HG02885 (cell line): ENCODE results near the gene FYN.
A peak's percentile ranks its signal among the peaks of the same experiment; 100 is the strongest.

Experiments used
- ATAC-seq: cut with Tn5 transposase; IDR thresholded peaks from one replicate; pipeline ENCODE4 v1.9.1; 2021; ENCODE audit warnings: mild to moderate bottlenecking; ENCODE audit not compliant: unreplicated experiment, poor library complexity

Gene FYN

GRCh38 chr6:111813237-111813636, 60.0 kb downstream of the FYN start:
- ATAC-seq: no peak

DNA sequence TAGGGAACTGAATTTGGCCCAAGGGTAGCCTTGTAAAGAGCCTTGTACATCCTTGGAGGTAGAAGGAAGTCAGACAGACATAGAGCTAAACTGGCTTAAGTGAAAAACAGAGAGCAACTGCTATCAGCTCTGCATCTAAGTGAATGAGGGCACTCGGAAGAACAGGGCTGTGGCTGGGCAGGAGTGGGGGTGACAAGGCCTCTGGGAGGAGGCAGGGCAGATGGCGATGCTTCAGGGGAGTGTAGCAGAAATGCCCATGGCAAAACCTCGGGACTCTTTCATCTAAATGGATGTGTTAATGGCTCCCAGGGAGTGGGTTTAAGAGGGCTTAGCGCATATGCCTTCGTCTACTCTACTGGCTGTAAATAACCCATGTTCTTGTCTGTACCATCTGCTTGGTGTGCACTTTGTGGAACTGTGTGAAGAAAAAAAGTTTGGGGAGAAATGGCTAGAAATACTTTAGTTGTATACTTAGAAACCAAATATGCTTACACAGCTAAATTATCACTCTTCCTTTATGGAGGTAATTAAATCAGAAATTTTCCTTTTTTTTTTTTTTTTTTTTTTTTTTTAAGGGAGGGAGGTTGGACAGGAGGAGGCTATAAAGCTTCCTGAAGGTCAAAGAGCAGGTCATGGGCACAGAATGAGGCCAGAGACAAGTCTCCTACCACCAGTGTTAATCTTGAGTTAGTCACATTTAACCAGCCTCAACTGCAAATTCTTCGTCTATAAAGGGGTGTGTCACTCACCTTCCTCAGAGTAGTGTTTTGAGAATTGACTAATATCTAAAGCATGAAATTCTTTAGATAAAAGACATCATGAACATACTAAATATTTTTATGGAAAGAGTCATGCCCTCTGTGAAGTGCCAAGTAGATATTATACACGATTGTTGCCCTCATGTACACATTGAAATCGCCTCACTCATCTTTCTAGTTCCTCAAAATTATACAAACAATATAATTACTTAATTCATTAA, 60.9 kb downstream of the FYN start:
- ATAC-seq: no peak

DNA sequence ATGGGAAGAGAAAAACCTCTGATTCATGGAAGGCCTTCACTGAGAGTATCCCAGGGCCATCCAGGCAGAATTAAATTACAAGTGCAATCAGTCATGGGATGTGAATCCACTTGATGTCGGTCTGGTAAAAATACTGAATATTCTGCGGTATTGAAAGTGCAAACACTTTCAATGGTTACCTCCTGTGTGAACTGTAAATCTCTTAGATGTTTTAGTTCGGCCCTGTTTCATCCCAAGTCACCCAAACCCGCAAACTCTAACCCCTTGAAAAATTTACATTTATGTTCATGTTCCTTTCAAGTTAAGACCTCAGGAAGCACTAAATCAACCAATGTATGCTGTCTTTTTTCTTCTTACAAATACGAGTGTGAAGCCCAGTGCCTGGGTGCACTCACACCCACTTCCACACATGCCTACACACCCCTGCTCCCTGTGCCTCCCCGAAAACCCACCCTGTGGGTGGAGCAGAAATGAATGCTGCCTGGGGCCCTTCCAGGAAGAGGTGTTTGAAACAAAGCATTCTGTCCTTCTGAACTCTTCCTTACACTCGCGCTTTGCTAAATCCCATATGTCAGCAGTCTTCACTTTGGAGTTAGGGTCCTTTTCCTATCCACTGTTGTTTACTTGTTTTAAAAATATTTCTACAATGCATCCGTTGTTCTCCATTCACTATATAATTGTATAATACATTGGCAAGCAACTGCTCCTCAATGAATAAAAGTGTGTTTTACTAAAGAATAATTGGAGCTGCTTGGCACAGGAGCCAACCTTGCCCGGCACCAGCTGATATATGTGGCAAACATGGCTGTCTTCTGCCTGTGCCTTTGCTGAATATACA, 62.7 kb downstream of the FYN start:
- no peak for ATAC-seq

- ATAC-seq: no peak
Measured at GRCh38 chr6:111809766-111810165, 63.5 kb downstream of the FYN start.

GRCh38 chr6:111809264-111809663, 64.0 kb downstream of the FYN start:
- ATAC-seq: no peak

- ATAC-seq: no peak
Measured at GRCh38 chr6:111808493-111808892, 64.8 kb downstream of the FYN start.

DNA sequence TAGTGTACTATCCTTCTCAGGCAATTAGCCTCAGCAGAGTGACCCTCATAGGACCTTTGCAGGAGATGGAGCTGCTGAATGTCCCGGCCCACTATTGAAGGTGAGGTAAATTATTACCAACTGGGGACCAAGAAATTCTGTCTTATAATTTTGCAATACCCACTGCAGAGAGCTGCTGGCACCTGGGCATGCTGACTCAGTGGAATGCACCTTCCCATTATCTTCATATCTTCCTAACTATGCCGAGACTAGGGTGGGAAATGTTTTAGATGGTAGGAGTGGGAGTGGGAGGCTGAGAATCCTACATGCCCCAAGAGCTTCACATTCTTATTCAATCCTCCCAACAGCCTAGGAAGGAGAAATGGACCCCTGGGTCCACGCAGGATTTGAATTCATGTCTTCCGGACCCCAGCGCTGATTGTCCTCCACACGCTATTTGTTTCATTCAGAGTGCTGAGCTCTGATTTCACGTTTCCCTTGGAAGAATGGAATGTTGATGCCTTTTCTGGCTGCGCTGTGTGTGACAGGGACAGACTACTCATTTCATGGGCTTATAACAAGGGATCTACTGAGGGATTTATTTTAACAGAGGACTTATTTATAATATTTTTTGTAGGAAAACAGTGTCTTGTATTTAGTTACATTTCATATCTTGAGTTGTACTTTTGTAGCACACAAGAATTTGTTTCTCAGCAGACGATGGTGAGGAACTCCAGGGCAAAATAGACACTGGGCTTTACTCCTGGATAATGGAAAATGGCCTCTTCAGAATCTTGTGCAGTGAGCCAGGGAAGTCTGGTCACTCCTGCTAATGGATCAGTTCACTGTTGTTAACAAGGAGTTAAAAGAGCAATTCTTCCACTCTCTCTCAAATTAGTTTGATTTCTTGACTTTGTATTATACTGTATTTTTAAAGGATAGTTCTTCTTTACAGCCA, 66.4 kb downstream of the FYN start:
- no peak for ATAC-seq

- no peak for ATAC-seq
Measured at GRCh38 chr6:111806165-111806547, 67.1 kb downstream of the FYN start.

- peak; percentile 61 for ATAC-seq
Measured at GRCh38 chr6:111805511-111806164, 67.6 kb downstream of the FYN start.

GRCh38 chr6:111804627-111805235, 68.5 kb downstream of the FYN start:
- peak; percentile 68 for ATAC-seq

DNA sequence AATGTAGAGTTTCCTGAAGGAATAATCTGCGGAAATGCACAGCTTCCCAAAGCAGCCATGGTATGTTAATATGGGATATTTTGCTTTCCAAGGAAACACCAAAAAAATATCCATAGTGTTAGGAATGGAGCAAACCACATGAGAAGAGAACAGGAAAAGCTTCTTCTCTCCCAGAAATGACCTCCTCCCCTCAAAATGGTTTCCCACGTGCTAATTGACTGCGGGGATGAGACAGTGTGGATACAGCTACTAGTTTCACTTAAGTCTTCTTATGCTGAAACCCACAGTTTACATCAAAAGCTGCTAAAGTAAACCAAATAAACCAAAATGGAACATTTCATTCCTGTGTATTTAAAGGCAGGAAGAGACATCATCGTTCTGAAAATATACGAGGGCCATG, 69.4 kb downstream of the FYN start:
- ATAC-seq: no peak

GRCh38 chr6:111803371-111803770, 69.9 kb downstream of the FYN start:
- ATAC-seq: no peak

DNA sequence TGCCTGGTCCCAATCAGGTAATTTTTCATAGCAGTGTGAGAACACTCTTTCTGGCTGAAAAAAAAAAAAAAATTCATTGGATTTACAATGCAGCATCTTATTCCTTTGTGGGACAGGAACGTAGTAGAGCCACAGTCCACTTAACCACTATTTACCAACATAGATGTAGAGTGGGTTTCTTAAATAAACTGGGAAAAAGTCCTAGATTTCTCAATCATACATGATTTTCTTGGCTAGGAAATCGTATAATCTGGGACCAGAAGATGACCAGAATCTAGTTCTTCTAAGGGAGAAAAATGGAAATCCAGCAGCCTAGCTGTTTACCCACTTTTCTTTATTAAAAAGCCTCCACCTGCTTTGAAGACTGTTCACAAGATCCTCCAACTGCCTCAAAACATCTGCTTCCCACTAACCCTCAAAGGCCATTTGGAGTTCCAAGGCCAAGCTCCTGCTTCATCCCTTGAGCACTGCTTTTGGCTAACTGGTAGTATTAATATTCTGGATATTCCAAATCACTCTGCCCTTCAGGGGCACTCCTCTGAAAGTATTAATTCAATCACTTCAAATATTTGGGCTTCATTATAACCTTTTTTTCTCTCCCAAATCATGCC, 70.4 kb downstream of the FYN start:
- ATAC-seq: no peak

- ATAC-seq: no peak
Measured at GRCh38 chr6:111802015-111802414, 71.2 kb downstream of the FYN start.

- no peak for ATAC-seq
Measured at GRCh38 chr6:111800821-111801220, 72.4 kb downstream of the FYN start.

GRCh38 chr6:111800259-111800765, 72.9 kb downstream of the FYN start:
- no peak for ATAC-seq

- ATAC-seq: no peak
Measured at GRCh38 chr6:111799576-111800258, 73.5 kb downstream of the FYN start.

DNA sequence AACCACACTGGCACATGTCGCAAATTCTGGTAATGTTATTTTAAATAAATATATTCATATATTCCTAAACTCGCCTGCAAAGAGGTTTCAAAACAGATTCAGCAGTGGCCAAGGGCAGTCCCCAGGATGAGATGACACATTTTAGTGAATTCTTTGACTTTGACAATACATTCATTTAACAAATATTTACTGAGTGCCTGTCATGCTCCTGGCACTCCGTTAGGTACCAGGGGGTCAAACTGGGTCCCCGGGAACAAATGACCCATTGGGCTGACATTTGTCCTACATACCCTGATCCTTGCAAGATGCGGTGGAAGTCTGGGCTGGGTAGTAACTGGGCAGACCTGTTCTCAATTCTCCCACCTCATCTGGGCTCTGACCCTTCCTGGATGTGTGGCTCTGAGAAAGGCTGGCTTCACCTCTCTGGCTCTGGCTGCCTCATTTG, 74.9 kb downstream of the FYN start:
- no peak for ATAC-seq
